Measurements from ENCODE around the gene CFAP97D2. TPM values are rescaled to one million over a fixed set of nuclear protein-coding genes. Genes with fewer than 3 reads are reported as not detected.

Gene CFAP97D2
- polyA plus RNA-seq, 1 donor (not counting 4 experiments of a cell fraction or from before 2014, with no cell fraction given), result not detected

- dilution Hi-C loops (cut with MboI; ENCODE audit: extremely low pct_ligation_motif_present, low sequenced_read_pairs), result no loop called here
- Histone ChIP-seq H4K20me1 (ENCODE audit: control insufficient read depth, extremely low read depth, insufficient read depth, low read length) (no peaks in the 10 kb centered on the region), H3K9me3 (ENCODE audit: control insufficient read depth, low read depth, low read length) (no peaks in the 10 kb centered on the region), H3K4me1 (ENCODE audit: control insufficient read depth, extremely low read depth, insufficient read depth, low read length) (peaks cover 6% of the 10 kb centered on the region), H3K27me3 (ENCODE audit: control insufficient read depth, extremely low read depth, insufficient read depth, low read length) (no peaks in the 10 kb centered on the region), H3K4me2 (ENCODE audit: control insufficient read depth, extremely low read depth, insufficient read depth, low read depth, low read length) (no peak overlapping the region), H2AFZ (ENCODE audit: control insufficient read depth, low read length) (no peak overlapping the region), H3K9ac (ENCODE audit: control insufficient read depth, extremely low read depth, insufficient read depth, low read length) (no peak overlapping the region), H3K27ac (ENCODE audit: control insufficient read depth, insufficient read depth, low read length) (no peak overlapping the region), H3K79me2 (ENCODE audit: control insufficient read depth, insufficient read depth, low read length) (no peaks in the 10 kb centered on the region), H3K36me3 (ENCODE audit: control insufficient read depth in 2 of 2, extremely low read depth in 1 of 2, insufficient read depth in 2 of 2, low read length in 2 of 2) (no peaks in the 10 kb centered on the region), H3K4me3 (ENCODE audit: control insufficient read depth in 2 of 3, extremely low read depth in 1 of 3, insufficient read depth in 2 of 3, low read depth in 1 of 3, low read length in 3 of 3) (no peak overlapping the region), H3K9me1 (ENCODE audit: control insufficient read depth, extremely low read depth, insufficient read depth, low read length) (no peaks in the 10 kb centered on the region)
- FAIRE-seq (no peak), DNase-seq (ENCODE audit: low read depth, low spot score) (no peak)
- no peak for TF ChIP-seq EZH2 (IDR thresholded peaks at IDR 0.05; ENCODE audit: low read length)
- TF ChIP-seq, protein P1, sequence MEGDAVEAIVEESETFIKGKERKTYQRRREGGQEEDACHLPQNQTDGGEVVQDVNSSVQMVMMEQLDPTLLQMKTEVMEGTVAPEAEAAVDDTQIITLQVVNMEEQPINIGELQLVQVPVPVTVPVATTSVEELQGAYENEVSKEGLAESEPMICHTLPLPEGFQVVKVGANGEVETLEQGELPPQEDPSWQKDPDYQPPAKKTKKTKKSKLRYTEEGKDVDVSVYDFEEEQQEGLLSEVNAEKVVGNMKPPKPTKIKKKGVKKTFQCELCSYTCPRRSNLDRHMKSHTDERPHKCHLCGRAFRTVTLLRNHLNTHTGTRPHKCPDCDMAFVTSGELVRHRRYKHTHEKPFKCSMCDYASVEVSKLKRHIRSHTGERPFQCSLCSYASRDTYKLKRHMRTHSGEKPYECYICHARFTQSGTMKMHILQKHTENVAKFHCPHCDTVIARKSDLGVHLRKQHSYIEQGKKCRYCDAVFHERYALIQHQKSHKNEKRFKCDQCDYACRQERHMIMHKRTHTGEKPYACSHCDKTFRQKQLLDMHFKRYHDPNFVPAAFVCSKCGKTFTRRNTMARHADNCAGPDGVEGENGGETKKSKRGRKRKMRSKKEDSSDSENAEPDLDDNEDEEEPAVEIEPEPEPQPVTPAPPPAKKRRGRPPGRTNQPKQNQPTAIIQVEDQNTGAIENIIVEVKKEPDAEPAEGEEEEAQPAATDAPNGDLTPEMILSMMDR (optimal IDR thresholded peaks at IDR 0.05 in 1 of 3, IDR thresholded peaks at IDR 0.05 in 1 of 3, conservative IDR thresholded peaks at IDR 0.05 in 1 of 3; ENCODE audit: extremely low read depth in 1 of 3, insufficient read depth in 2 of 3, low read length in 3 of 3), result no peak
Measured at GRCh38 chr13:114154476-114154875, 24.6 kb upstream of the CFAP97D2 start.

DNA sequence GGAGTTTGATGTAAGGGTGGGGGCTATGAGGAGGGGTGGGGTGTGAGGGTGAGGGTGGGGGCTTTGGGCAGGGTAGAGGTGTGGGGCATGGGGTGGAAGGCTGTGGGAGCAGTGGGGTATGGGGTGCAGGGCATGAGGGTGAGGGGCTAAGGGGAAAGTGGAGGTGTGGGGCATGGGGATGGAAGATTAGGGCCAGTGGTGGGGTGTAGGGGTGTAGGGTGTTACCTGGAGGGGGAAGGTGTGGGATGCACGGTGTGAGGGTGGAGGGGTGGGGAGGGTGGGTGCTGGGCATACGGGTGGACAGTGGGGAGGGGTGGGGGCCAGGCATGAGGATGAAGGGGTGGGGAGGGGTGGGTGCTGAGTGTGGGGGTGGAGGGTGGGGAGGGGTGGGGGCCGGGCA is 23.7 kb upstream of the CFAP97D2 start:
- dilution Hi-C loops (cut with MboI; ENCODE audit: extremely low pct_ligation_motif_present, low sequenced_read_pairs), result no loop called here
- no peak overlapping the region for H2AFZ ChIP-seq (ENCODE audit: control insufficient read depth, low read length)
- TF ChIP-seq, protein P1 (optimal IDR thresholded peaks at IDR 0.05 in 1 of 3, IDR thresholded peaks at IDR 0.05 in 1 of 3, conservative IDR thresholded peaks at IDR 0.05 in 1 of 3; ENCODE audit: extremely low read depth in 1 of 3, insufficient read depth in 2 of 3, low read length in 3 of 3), result no peak
- no peak for TF ChIP-seq EZH2 (IDR thresholded peaks at IDR 0.05; ENCODE audit: low read length)
- no peak for FAIRE-seq
- no peak overlapping the region for H3K4me3 ChIP-seq (ENCODE audit: control insufficient read depth in 2 of 3, extremely low read depth in 1 of 3, insufficient read depth in 2 of 3, low read depth in 1 of 3, low read length in 3 of 3)
- H3K4me1 ChIP-seq (ENCODE audit: control insufficient read depth, extremely low read depth, insufficient read depth, low read length), result peaks cover 6% of the 10 kb centered on the region
- H3K9me1 ChIP-seq (ENCODE audit: control insufficient read depth, extremely low read depth, insufficient read depth, low read length), result no peaks in the 10 kb centered on the region
- no peaks in the 10 kb centered on the region for H3K9me3 ChIP-seq (ENCODE audit: control insufficient read depth, low read depth, low read length)
- DNase-seq (ENCODE audit: low read depth, low spot score), result no peak
- H3K79me2 ChIP-seq (ENCODE audit: control insufficient read depth, insufficient read depth, low read length), result no peaks in the 10 kb centered on the region
- no peaks in the 10 kb centered on the region for H4K20me1 ChIP-seq (ENCODE audit: control insufficient read depth, extremely low read depth, insufficient read depth, low read length)
- no peak overlapping the region for H3K4me2 ChIP-seq (ENCODE audit: control insufficient read depth, extremely low read depth, insufficient read depth, low read depth, low read length)
- no peak overlapping the region for H3K9ac ChIP-seq (ENCODE audit: control insufficient read depth, extremely low read depth, insufficient read depth, low read length)
- H3K36me3 ChIP-seq (ENCODE audit: control insufficient read depth in 2 of 2, extremely low read depth in 1 of 2, insufficient read depth in 2 of 2, low read length in 2 of 2), result no peaks in the 10 kb centered on the region
- H3K27me3 ChIP-seq (ENCODE audit: control insufficient read depth, extremely low read depth, insufficient read depth, low read length), result no peaks in the 10 kb centered on the region
- H3K27ac ChIP-seq (ENCODE audit: control insufficient read depth, insufficient read depth, low read length), result no peak overlapping the region

Data from keratinocyte (primary cell).